Transverse colon (tissue), 4 donors: ENCODE results near the gene NUP85. TPM values are rescaled to one million over a fixed set of nuclear protein-coding genes. Genes with fewer than 3 reads are reported as not detected.

Experiments used
- DNase-seq: peaks from one replicate; pipeline ENCODE4 v3.0.0-alpha.2; 2019
- H3K27ac ChIP-seq, 4 donors: fragments of 200-600 bp; sonication (generic); 2 replicates each; pipeline ENCODE4 v1.5.1; 2016 to 2018; ENCODE audit warnings: inconsistent platforms in 4 of 4
- H3K27me3 ChIP-seq: fragments of 200-600 bp; sonication (generic); 2 replicates; pipeline ENCODE4 v1.5.1; 2017; ENCODE audit warnings: inconsistent platforms
- H3K36me3 ChIP-seq, 4 donors: fragments of 200-600 bp; sonication (generic); 2 replicates each; pipeline ENCODE4 v1.5.1; 2017 to 2019; ENCODE audit warnings: inconsistent platforms in 4 of 4
- H3K4me1 ChIP-seq, 4 donors: fragments of 200-600 bp; sonication (generic); 2 replicates each; pipeline ENCODE4 v1.5.1; 2017 to 2020; ENCODE audit warnings: inconsistent platforms in 4 of 4
- H3K4me3 ChIP-seq, 4 donors: fragments of 200-600 bp; sonication (generic); 1 replicate in 1 of 4; 2 replicates in 3 of 4; pipeline versions ENCODE4 v1.5.1 to v1.6.1; 2017 to 2019; ENCODE audit warnings: inconsistent platforms in 4 of 4
- H3K9me3 ChIP-seq, 2 donors: fragments of 200-600 bp; sonication (generic); 2 replicates each; pipeline ENCODE4 v1.5.1; 2017 to 2019; ENCODE audit warnings: inconsistent platforms in 2 of 2
- EP300 ChIP-seq: sonication (generic); formaldehyde crosslinking; IDR thresholded peaks from one replicate; pipeline ENCODE4 v1.6.1; 2017; ENCODE audit warnings: antibody characterized with exemption, low read depth
- POLR2A ChIP-seq: fragments of 450-650 bp; IDR thresholded peaks from one replicate; pipeline ENCODE4 v1.6.1; 2016; ENCODE audit warnings: antibody characterized with exemption, mild to moderate bottlenecking, moderate library complexity
- POLR2AphosphoS5 ChIP-seq, 3 donors: sonication (generic); formaldehyde crosslinking; IDR thresholded peaks; one replicate each; pipeline ENCODE4 v1.6.1; 2016; ENCODE audit warnings: antibody characterized with exemption in 3 of 3
- WGBS, 2 donors: methylation state at CpG; one replicate each; pipeline ENCODE4 v1.1.5; 2018; ENCODE audit warnings: low coverage in 1 of 2; 5-methylcytosine and 5-hydroxymethylcytosine counted together
- in situ Hi-C, 4 donors: fragments of 200-750 bp; cut with MboI; loops; one replicate each; pipeline versions ENCODE4 v1.15.0 to v1.15.1; 2017; ENCODE audit warnings: low sequenced_read_pairs in 3 of 4, low pct_ligation_motif_present in 1 of 4, low pct_unique_long_range_greater_than_20kb in 1 of 4
- intact Hi-C: fragments of 100-400 bp; cut with DNase I; formaldehyde crosslinking; loops from one replicate; pipeline ENCODE4 v1.15.1; 2023; ENCODE audit warnings: low total_unique reads
- total RNA-seq, 4 donors: library from RNA; depleted of rRNA; stranded (reverse); fragments of >200 nt; gene quantifications; one replicate each; pipeline ENCODE4 v1.1.0, GENCODE V29; 2016
- TF ChIP-seq, protein P1 (sequence below), 5 experiments: fragments of 200-600 bp in 3 of 5; fragments of 450-650 bp in 2 of 5; sonication (generic) in 3 of 5; IDR thresholded peaks; 1 replicate in 2 of 5; 2 replicates in 3 of 5; pipeline ENCODE4 v1.5.1; 2016 to 2017; ENCODE audit warnings: antibody characterized with exemption in 5 of 5, inconsistent platforms in 3 of 5, mild to moderate bottlenecking in 2 of 5, moderate library complexity in 1 of 5

NUP85 gene
- total RNA-seq, 4 donors from 2014 or later, result 13.1 to 204 (median 31.8) TPM

DNA sequence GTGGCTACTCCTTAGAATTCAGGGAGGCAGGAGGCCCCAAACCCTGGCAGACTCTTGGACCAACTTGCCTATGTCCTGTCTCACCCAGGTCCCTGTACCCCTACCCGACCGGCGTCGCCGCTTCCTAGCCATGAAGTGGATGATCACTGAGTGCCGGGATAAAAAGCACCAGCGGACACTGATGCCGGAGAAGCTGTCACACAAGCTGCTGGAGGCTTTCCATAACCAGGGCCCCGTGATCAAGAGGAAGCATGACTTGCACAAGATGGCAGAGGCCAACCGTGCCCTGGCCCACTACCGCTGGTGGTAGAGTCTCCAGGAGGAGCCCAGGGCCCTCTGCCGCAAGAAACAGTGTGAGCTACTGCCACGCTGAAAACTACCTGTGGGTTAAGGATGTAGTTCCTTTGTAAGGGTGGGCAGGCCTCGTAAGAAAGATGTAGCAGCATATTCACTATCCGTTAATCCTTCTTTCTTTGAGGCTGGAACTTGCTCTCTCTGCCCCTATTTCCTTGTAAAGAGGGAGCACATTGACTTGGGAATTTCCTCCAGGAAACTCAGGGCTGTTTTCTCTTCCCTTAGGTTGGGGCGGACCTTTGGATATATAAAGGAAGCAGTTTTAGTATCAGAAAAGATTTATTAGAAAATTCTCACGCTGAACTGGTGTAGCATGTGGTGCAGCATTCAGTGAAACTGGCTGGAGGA, 60.3 kb downstream of the NUP85 start:
- in situ Hi-C loops (no loop called here), intact Hi-C loops (no loop called here)
- 86 to 90% methylated on average over 4 to 17 of the region's 17 CpGs for WGBS, 2 donors
- TF ChIP-seq, protein P1, sequence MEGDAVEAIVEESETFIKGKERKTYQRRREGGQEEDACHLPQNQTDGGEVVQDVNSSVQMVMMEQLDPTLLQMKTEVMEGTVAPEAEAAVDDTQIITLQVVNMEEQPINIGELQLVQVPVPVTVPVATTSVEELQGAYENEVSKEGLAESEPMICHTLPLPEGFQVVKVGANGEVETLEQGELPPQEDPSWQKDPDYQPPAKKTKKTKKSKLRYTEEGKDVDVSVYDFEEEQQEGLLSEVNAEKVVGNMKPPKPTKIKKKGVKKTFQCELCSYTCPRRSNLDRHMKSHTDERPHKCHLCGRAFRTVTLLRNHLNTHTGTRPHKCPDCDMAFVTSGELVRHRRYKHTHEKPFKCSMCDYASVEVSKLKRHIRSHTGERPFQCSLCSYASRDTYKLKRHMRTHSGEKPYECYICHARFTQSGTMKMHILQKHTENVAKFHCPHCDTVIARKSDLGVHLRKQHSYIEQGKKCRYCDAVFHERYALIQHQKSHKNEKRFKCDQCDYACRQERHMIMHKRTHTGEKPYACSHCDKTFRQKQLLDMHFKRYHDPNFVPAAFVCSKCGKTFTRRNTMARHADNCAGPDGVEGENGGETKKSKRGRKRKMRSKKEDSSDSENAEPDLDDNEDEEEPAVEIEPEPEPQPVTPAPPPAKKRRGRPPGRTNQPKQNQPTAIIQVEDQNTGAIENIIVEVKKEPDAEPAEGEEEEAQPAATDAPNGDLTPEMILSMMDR (IDR thresholded peaks at IDR 0.05), result no peak
- TF ChIP-seq POLR2A (no peak), POLR2AphosphoS5 (IDR thresholded peaks at IDR 0.05) (no peak), EP300 (no peak)
- Histone ChIP-seq H3K4me3 (no peak overlapping the region), H3K27ac (no peak overlapping the region), H3K27me3 (no peaks in the 10 kb centered on the region), H3K4me1 (peaks cover 8 to 28% (median 21%) of the 10 kb centered on the region in 4 donors), H3K36me3 (peaks cover 0 to 14% (median 4%) of the 10 kb centered on the region in 4 donors), H3K9me3 (no peaks in the 10 kb centered on the region)
- DNase-seq, result no peak

DNA sequence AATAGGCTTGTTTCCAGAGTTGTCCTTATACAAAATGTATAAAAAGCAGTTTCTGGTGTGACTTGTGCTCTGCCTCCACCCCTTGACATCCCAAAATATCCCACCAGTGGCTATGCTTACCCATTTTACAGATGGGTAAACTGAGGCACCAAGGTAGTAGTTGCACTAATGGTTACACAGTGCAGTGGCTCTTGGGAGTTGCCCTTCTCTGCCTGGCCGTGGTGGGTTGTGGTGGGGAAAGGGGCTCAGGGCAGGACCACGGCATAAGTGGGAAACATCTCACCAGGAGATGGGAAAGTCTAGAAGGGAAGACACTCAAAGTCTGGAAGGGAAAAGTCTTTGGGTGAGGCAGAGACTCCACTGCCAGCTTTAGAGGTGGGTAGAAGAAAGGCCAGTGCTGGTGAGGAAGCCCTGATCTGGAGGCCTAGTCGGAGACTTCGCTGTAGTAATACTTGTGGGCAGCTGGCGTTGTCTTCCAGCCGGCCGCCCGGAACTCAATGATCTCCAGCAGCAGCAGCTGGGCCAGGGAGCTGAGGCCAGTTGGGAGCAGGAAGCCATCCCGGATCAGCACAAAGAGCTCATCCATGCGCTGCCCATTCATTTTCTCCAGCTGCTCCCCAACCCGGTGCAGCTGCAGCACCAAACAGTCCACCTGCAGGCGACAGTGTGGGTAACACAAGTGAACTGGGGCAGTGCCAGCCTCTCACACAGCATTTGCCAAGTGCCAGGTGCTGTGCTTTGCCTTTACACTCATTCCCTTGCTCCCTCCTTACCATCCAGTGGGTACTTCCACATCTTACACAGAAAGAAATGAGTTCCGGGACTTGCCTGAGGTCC, 61.1 kb downstream of the NUP85 start:
- Histone ChIP-seq H3K27me3 (no peaks in the 10 kb centered on the region), H3K36me3 (peaks cover 0 to 14% (median 4%) of the 10 kb centered on the region in 4 donors), H3K27ac (no peak overlapping the region), H3K4me3 (no peak overlapping the region), H3K9me3 (no peaks in the 10 kb centered on the region), H3K4me1 (peaks cover 8 to 28% (median 20%) of the 10 kb centered on the region in 4 donors)
- DNase-seq, result no peak
- 79 to 88% methylated on average over 10 to 13 of the region's 13 CpGs for WGBS, 2 donors
- intact Hi-C loops, result no loop called here
- in situ Hi-C loops, result no loop called here
- TF ChIP-seq EP300, result no peak
- no peak for TF ChIP-seq POLR2AphosphoS5 (IDR thresholded peaks at IDR 0.05)
- TF ChIP-seq POLR2A, result no peak
- TF ChIP-seq, protein P1 (IDR thresholded peaks at IDR 0.05), result no peak

DNA sequence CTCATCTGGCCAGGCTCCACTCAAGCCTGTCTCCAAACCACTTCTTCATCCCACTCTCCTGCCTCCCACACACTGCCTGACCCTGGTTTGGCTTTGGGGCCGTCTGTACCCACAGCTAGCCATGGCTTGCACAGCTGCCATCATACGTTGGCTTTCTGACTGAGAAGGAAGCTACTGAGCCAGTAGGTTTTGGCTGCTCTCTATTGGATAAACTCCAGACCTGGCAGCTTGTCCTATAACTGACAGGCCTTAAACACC, 61.6 kb downstream of the NUP85 start:
- Histone ChIP-seq H3K4me1 (peaks cover 12 to 32% (median 23%) of the 10 kb centered on the region in 4 donors), H3K36me3 (peaks cover 0 to 14% (median 4%) of the 10 kb centered on the region in 4 donors), H3K4me3 (no peak overlapping the region), H3K9me3 (no peaks in the 10 kb centered on the region), H3K27me3 (no peaks in the 10 kb centered on the region), H3K27ac (peak overlapping the region in 1 of 4 donors; percentile 29)
- intact Hi-C loops (no loop called here), in situ Hi-C loops (no loop called here)
- WGBS, 2 donors, result 59% methylated on average over 2 of the region's 2 CpGs; no CpG with 5 or more reads in 1 of the 2 donors
- TF ChIP-seq POLR2A (no peak), POLR2AphosphoS5 (IDR thresholded peaks at IDR 0.05) (no peak), EP300 (no peak)
- TF ChIP-seq, protein P1 (IDR thresholded peaks at IDR 0.05), result no peak
- no peak for DNase-seq

DNA sequence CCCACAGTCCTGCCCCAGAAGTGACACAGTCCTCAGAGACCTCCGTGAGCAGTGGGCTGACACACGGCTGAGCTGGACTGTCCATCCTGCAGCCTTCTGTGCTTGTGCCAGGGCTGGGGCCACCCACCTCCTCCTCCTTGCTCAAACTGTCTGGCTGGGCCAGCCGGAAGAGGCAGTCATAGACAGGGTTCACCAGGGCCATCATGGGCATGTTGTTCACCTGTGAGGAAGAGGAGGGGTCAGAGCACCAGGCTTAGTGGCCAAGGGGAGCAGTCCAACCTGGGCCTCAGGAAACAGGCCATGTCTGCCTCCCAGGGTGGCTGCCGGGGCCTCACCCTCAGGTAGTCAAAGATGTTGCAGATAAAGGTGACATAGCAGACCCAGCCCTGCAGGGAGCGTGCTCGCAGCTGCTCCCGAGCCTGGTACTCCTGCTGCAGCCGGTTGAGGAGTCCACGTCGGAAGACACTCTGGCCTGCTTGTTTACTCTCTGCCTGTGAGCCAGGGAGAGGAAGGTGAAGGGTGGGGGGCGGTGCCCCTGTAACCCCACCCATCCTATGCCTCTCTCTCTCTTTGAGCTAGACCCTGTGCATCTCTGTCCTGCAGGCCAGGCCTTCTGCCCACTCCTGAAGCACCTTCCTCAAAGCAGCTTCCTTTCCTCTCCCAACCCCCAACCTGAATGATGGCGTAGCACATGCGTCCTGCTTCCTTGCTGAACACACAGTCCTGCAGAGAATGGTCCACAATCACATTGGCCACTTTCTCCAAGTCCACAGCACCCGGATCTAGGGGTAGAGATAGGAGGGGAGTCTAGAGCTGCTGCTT, 62.1 kb downstream of the NUP85 start:
- intact Hi-C loops (no loop called here), in situ Hi-C loops (no loop called here)
- H3K4me1 ChIP-seq, result peaks cover 14 to 32% (median 24%) of the 10 kb centered on the region in 4 donors
- TF ChIP-seq, protein P1 (IDR thresholded peaks at IDR 0.05), result peak in 2 of 5 experiments; percentile 19 to 48
- no peak for TF ChIP-seq POLR2A
- TF ChIP-seq POLR2AphosphoS5 (IDR thresholded peaks at IDR 0.05), result no peak
- 38 to 80% methylated on average over 1 to 13 of the region's 14 CpGs for WGBS, 2 donors
- H3K27ac ChIP-seq, result peak overlapping the region; percentile 3 to 29 (median 26)
- H3K9me3 ChIP-seq, result no peaks in the 10 kb centered on the region
- peak; percentile 66 for DNase-seq
- peaks cover 0 to 14% (median 4%) of the 10 kb centered on the region in 4 donors for H3K36me3 ChIP-seq
- H3K27me3 ChIP-seq, result no peaks in the 10 kb centered on the region
- H3K4me3 ChIP-seq, result no peak overlapping the region
